Measurements from ENCODE around the gene NHS.

Gene NHS

GRCh38 chrX:17642891-17643290 is 267.9 kb downstream of the NHS start:
- no peak overlapping the region for H3K4me3 ChIP-seq (ENCODE audit: low read length)
- H3K27me3 ChIP-seq (replicated peaks; ENCODE audit: control insufficient read depth, insufficient read depth, low read length), result no peaks in the 10 kb centered on the region
- peaks cover 4% of the 10 kb centered on the region for H3K9me3 ChIP-seq (ENCODE audit: control insufficient read depth, low read length)
- H3K4me1 ChIP-seq (ENCODE audit: control insufficient read depth, insufficient read depth, low read length), result no peaks in the 10 kb centered on the region
- no peak overlapping the region for H3K9ac ChIP-seq (ENCODE audit: low read length)
- H3K36me3 ChIP-seq (ENCODE audit: control insufficient read depth, insufficient read depth, low read length, severe bottlenecking), result no peaks in the 10 kb centered on the region
- DNase-seq (ENCODE audit: low read depth), result no peak

GRCh38 chrX:17643528-17643927 is 268.5 kb downstream of the NHS start:
- H3K9ac ChIP-seq (ENCODE audit: low read length), result no peak overlapping the region
- no peaks in the 10 kb centered on the region for H3K27me3 ChIP-seq (replicated peaks; ENCODE audit: control insufficient read depth, insufficient read depth, low read length)
- no peaks in the 10 kb centered on the region for H3K36me3 ChIP-seq (ENCODE audit: control insufficient read depth, insufficient read depth, low read length, severe bottlenecking)
- DNase-seq (ENCODE audit: low read depth), result no peak
- H3K9me3 ChIP-seq (ENCODE audit: control insufficient read depth, low read length), result peaks cover 4% of the 10 kb centered on the region
- no peaks in the 10 kb centered on the region for H3K4me1 ChIP-seq (ENCODE audit: control insufficient read depth, insufficient read depth, low read length)
- H3K4me3 ChIP-seq (ENCODE audit: low read length), result no peak overlapping the region

GRCh38 chrX:17644001-17644400 is 269.0 kb downstream of the NHS start:
- DNase-seq (ENCODE audit: low read depth), result no peak
- Histone ChIP-seq H3K9ac (ENCODE audit: low read length) (no peak overlapping the region), H3K4me1 (ENCODE audit: control insufficient read depth, insufficient read depth, low read length) (no peaks in the 10 kb centered on the region), H3K9me3 (ENCODE audit: control insufficient read depth, low read length) (peaks cover 3% of the 10 kb centered on the region), H3K4me3 (ENCODE audit: low read length) (no peak overlapping the region), H3K36me3 (ENCODE audit: control insufficient read depth, insufficient read depth, low read length, severe bottlenecking) (no peaks in the 10 kb centered on the region), H3K27me3 (replicated peaks; ENCODE audit: control insufficient read depth, insufficient read depth, low read length) (no peaks in the 10 kb centered on the region)

DNA sequence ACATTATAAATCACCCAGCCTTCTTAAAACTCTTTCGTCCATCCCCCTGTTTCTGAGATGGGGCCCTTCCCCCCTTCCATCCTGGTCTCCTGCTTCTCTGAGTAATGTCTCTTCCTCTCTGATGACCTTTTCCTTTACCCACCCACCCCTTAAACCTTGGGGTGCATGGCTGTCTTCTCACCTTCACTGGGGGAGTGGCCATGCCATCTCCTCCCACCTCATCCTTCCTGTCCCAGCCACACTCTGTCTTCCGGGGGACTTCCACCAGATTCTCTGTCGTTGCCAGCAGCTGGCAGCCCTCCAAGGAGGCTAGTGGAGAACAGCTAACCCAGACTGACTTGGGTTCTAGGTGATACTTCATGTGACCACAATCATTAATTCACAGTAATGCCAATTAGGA is 279.1 kb downstream of the NHS start:
- Histone ChIP-seq H3K4me3 (ENCODE audit: low read length) (no peak overlapping the region), H3K4me1 (ENCODE audit: control insufficient read depth, insufficient read depth, low read length) (no peaks in the 10 kb centered on the region), H3K36me3 (ENCODE audit: control insufficient read depth, insufficient read depth, low read length, severe bottlenecking) (no peaks in the 10 kb centered on the region), H3K9me3 (ENCODE audit: control insufficient read depth, low read length) (no peaks in the 10 kb centered on the region), H3K9ac (ENCODE audit: low read length) (no peak overlapping the region), H3K27me3 (replicated peaks; ENCODE audit: control insufficient read depth, insufficient read depth, low read length) (peaks cover 4% of the 10 kb centered on the region)
- DNase-seq (ENCODE audit: low read depth), result no peak

DNA sequence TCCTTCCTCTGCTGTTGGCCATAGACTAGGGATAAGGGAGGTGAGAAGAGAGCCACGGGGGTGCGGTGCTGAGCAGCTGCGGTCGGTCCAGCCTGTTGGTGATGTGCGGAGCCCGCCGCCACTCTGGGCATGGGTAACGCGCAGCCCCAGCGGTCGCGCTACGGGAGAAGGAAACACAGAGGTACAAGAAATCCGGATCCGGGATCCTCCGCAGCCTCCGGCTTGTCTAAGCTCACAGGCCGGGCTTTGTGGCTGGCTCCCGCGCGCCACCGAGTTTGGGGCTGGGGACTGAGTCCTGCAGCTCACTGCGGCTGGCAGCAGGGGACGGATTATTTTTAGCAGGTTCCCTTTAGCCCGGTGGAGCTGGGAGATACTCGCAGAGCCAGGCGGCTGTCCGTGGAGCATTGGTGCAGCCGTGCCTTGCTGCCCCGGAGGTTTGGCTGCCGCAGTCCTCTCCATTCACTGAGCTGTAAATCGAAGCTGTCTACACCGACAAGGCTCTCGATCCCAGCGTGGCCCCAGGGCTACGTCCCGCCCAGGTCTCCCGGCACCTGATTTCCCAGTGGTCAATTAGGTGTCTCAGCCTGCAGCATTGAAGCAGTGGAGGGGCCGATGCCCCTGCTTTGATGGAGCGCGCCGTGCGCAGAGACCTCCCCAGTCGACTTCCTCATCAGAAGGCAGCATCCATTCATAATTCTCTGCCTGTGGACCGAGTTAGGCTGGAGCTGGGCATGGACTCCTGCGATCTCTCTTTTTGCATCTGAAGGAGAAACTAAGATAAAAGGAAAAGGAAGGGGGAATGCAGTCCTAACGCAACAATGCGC is 280.4 kb downstream of the NHS start:
- peaks cover 3% of the 10 kb centered on the region for H3K9me3 ChIP-seq (ENCODE audit: control insufficient read depth, low read length)
- DNase-seq (ENCODE audit: low read depth), result peak; percentile 0
- H3K4me1 ChIP-seq (ENCODE audit: control insufficient read depth, insufficient read depth, low read length), result no peaks in the 10 kb centered on the region
- H3K4me3 ChIP-seq (ENCODE audit: low read length), result peak overlapping the region; percentile 64
- H3K9ac ChIP-seq (ENCODE audit: low read length), result no peak overlapping the region
- H3K36me3 ChIP-seq (ENCODE audit: control insufficient read depth, insufficient read depth, low read length, severe bottlenecking), result no peaks in the 10 kb centered on the region
- H3K27me3 ChIP-seq (replicated peaks; ENCODE audit: control insufficient read depth, insufficient read depth, low read length), result peaks cover 6% of the 10 kb centered on the region

DNA sequence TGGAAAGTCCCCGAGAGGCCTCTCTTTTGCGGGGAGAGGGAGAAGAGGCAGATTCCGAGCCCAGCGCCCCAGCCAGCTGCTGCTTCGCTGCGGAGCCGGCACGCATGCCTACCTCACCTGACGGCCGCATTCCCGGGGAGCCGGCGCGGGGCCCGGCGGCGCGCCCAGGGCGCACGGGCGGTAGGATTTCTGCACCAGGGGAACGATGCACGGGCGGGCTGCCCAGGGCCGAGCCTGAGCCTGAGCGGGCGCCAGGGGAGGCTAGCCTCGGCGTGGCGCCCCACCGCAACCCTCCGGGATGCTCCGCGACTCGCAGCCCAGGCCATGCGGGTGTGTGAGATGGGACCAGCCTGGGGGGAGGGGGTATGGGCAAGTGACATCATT is 281.0 kb downstream of the NHS start:
- peak; percentile 10 for DNase-seq (ENCODE audit: low read depth)
- peak overlapping the region; percentile 64 for H3K4me3 ChIP-seq (ENCODE audit: low read length)
- peaks cover 6% of the 10 kb centered on the region for H3K27me3 ChIP-seq (replicated peaks; ENCODE audit: control insufficient read depth, insufficient read depth, low read length)
- no peak overlapping the region for H3K9ac ChIP-seq (ENCODE audit: low read length)
- no peaks in the 10 kb centered on the region for H3K36me3 ChIP-seq (ENCODE audit: control insufficient read depth, insufficient read depth, low read length, severe bottlenecking)
- H3K4me1 ChIP-seq (ENCODE audit: control insufficient read depth, insufficient read depth, low read length), result no peaks in the 10 kb centered on the region
- peaks cover 3% of the 10 kb centered on the region for H3K9me3 ChIP-seq (ENCODE audit: control insufficient read depth, low read length)

GRCh38 chrX:17656556-17656955 is 281.6 kb downstream of the NHS start:
- no peak overlapping the region for H3K9ac ChIP-seq (ENCODE audit: low read length)
- no peak for DNase-seq (ENCODE audit: low read depth)
- H3K4me3 ChIP-seq (ENCODE audit: low read length), result no peak overlapping the region
- no peaks in the 10 kb centered on the region for H3K4me1 ChIP-seq (ENCODE audit: control insufficient read depth, insufficient read depth, low read length)
- H3K36me3 ChIP-seq (ENCODE audit: control insufficient read depth, insufficient read depth, low read length, severe bottlenecking), result no peaks in the 10 kb centered on the region
- H3K27me3 ChIP-seq (replicated peaks; ENCODE audit: control insufficient read depth, insufficient read depth, low read length), result peaks cover 6% of the 10 kb centered on the region
- H3K9me3 ChIP-seq (ENCODE audit: control insufficient read depth, low read length), result peaks cover 3% of the 10 kb centered on the region

DNA sequence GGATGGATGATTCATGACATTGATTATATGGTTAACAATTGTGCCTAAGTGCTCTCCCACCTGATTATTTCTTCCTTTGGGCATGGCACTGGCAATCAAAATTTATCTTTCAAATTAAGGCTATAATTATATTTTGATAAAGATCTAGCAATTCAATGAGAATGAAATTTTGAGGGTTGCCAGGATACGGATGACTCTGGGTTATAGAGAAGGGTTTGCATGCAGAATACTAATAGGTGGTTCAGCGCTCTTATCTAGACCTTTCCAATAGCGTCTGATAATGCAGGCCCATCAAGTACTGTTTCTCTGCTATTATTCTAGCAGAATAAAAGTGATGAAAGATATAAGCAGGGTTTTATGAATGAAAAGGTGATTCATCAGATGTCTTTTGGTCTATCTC is 287.4 kb downstream of the NHS start:
- H3K4me3 ChIP-seq (ENCODE audit: low read length), result no peak overlapping the region
- DNase-seq (ENCODE audit: low read depth), result no peak
- no peaks in the 10 kb centered on the region for H3K4me1 ChIP-seq (ENCODE audit: control insufficient read depth, insufficient read depth, low read length)
- H3K27me3 ChIP-seq (replicated peaks; ENCODE audit: control insufficient read depth, insufficient read depth, low read length), result peaks cover 6% of the 10 kb centered on the region
- H3K36me3 ChIP-seq (ENCODE audit: control insufficient read depth, insufficient read depth, low read length, severe bottlenecking), result no peaks in the 10 kb centered on the region
- H3K9ac ChIP-seq (ENCODE audit: low read length), result no peak overlapping the region
- H3K9me3 ChIP-seq (ENCODE audit: control insufficient read depth, low read length), result peaks cover 3% of the 10 kb centered on the region

GRCh38 chrX:17668929-17669328 is 293.9 kb downstream of the NHS start:
- Histone ChIP-seq H3K9ac (ENCODE audit: low read length) (no peak overlapping the region), H3K36me3 (ENCODE audit: control insufficient read depth, insufficient read depth, low read length, severe bottlenecking) (no peaks in the 10 kb centered on the region), H3K4me1 (ENCODE audit: control insufficient read depth, insufficient read depth, low read length) (peaks cover 6% of the 10 kb centered on the region), H3K9me3 (ENCODE audit: control insufficient read depth, low read length) (peaks cover 3% of the 10 kb centered on the region), H3K27me3 (replicated peaks; ENCODE audit: control insufficient read depth, insufficient read depth, low read length) (peaks cover 11% of the 10 kb centered on the region), H3K4me3 (ENCODE audit: low read length) (no peak overlapping the region)
- DNase-seq (ENCODE audit: low read depth), result no peak

- H3K36me3 ChIP-seq (ENCODE audit: control insufficient read depth, insufficient read depth, low read length, severe bottlenecking), result no peaks in the 10 kb centered on the region
- H3K27me3 ChIP-seq (replicated peaks; ENCODE audit: control insufficient read depth, insufficient read depth, low read length), result peaks cover 11% of the 10 kb centered on the region
- H3K4me3 ChIP-seq (ENCODE audit: low read length), result no peak overlapping the region
- no peak for DNase-seq (ENCODE audit: low read depth)
- H3K4me1 ChIP-seq (ENCODE audit: control insufficient read depth, insufficient read depth, low read length), result peaks cover 6% of the 10 kb centered on the region
- peaks cover 6% of the 10 kb centered on the region for H3K9me3 ChIP-seq (ENCODE audit: control insufficient read depth, low read length)
- no peak overlapping the region for H3K9ac ChIP-seq (ENCODE audit: low read length)
These were observed 294.5 kb downstream of the NHS start for GRCh38 chrX:17669458-17669857.

GRCh38 chrX:17669891-17670290 is 294.9 kb downstream of the NHS start:
- Histone ChIP-seq H3K4me3 (ENCODE audit: low read length) (no peak overlapping the region), H3K27me3 (replicated peaks; ENCODE audit: control insufficient read depth, insufficient read depth, low read length) (peaks cover 11% of the 10 kb centered on the region), H3K36me3 (ENCODE audit: control insufficient read depth, insufficient read depth, low read length, severe bottlenecking) (no peaks in the 10 kb centered on the region), H3K4me1 (ENCODE audit: control insufficient read depth, insufficient read depth, low read length) (peaks cover 6% of the 10 kb centered on the region), H3K9ac (ENCODE audit: low read length) (no peak overlapping the region), H3K9me3 (ENCODE audit: control insufficient read depth, low read length) (peaks cover 6% of the 10 kb centered on the region)
- DNase-seq (ENCODE audit: low read depth), result no peak

DNA sequence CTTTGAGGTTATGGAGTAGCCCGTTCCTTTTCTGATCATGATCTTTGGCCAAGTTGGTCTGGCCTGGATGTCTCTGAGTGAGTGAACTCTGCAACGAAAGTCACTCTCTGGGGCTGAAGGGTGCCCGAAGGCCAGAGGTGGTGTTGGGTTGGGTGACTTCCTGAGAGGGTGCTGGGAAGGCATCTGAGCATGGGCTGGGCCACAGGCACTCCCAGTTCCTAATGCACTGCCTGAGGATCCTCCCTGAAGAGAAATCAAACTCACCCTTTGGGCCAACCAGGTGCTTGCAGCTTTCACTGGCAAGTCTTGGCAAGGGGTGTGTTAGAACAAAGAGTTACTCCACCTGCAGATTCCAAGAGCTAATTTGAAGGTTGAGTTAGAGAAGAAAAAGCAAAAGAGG is 295.9 kb downstream of the NHS start:
- Histone ChIP-seq H3K9ac (ENCODE audit: low read length) (no peak overlapping the region), H3K4me1 (ENCODE audit: control insufficient read depth, insufficient read depth, low read length) (peaks cover 6% of the 10 kb centered on the region), H3K27me3 (replicated peaks; ENCODE audit: control insufficient read depth, insufficient read depth, low read length) (peaks cover 11% of the 10 kb centered on the region), H3K4me3 (ENCODE audit: low read length) (no peak overlapping the region), H3K9me3 (ENCODE audit: control insufficient read depth, low read length) (peaks cover 6% of the 10 kb centered on the region), H3K36me3 (ENCODE audit: control insufficient read depth, insufficient read depth, low read length, severe bottlenecking) (no peaks in the 10 kb centered on the region)
- DNase-seq (ENCODE audit: low read depth), result no peak

Measured in adipocyte (in vitro differentiated cells).